Keratinocyte (primary cell): ENCODE results near the gene CASZ1. TPM values are rescaled to one million over a fixed set of nuclear protein-coding genes. Genes with fewer than 3 reads are reported as not detected.

Experiments used
- DNase-seq: peaks from one replicate; pipeline ENCODE4 v3.0.0-alpha.2; 2011; ENCODE audit warnings: low read depth, missing footprints, low spot score
- FAIRE-seq: peaks from 2 replicates; lab custom pipeline; 2011; peaks lifted over from hg19 to GRCh38; lab: Jason Lieb, UNC
- H2AFZ ChIP-seq: 2 replicates; pipeline ENCODE4 v1.6.0; 2012; ENCODE audit warnings: low read length, control low read depth, inconsistent platforms; ENCODE audit not compliant: control insufficient read depth
- H3K27ac ChIP-seq: 2 replicates; pipeline ENCODE4 v1.5.1; 2011; ENCODE audit warnings: low read length; ENCODE audit not compliant: control insufficient read depth, insufficient read depth
- H3K27me3 ChIP-seq: 3 replicates; pipeline ENCODE4 v1.6.0; 2011; ENCODE audit warnings: low read length; ENCODE audit not compliant: control insufficient read depth, insufficient read depth; ENCODE audit errors: extremely low read depth
- H3K36me3 ChIP-seq, 2 experiments: 2 replicates in 1 of 2; 3 replicates in 1 of 2; pipeline ENCODE4 v1.5.1; 2011; ENCODE audit warnings: low read length in 2 of 2, mild to moderate bottlenecking in 1 of 2; ENCODE audit not compliant: control insufficient read depth in 2 of 2, insufficient read depth in 2 of 2; ENCODE audit errors: extremely low read depth in 1 of 2
- H3K4me1 ChIP-seq: 3 replicates; pipeline ENCODE4 v1.5.1; 2011; ENCODE audit warnings: low read length; ENCODE audit not compliant: control insufficient read depth, insufficient read depth; ENCODE audit errors: extremely low read depth
- H3K4me2 ChIP-seq: 3 replicates; pipeline ENCODE4 v1.6.0; 2011; ENCODE audit warnings: low read depth, low read length; ENCODE audit not compliant: control insufficient read depth, insufficient read depth; ENCODE audit errors: extremely low read depth
- H3K4me3 ChIP-seq, 3 experiments: fragments of 200-600 bp in 1 of 3; sonication (generic) in 1 of 3; 2 replicates in 2 of 3; 3 replicates in 1 of 3; pipeline ENCODE4 v1.5.1; 2011 to 2016; ENCODE audit warnings: low read length in 3 of 3, mild to moderate bottlenecking in 3 of 3, control low read depth in 2 of 3, inconsistent platforms in 1 of 3, low read depth in 1 of 3, mixed read lengths in 1 of 3, mixed run types in 1 of 3, moderate library complexity in 1 of 3; ENCODE audit not compliant: control insufficient read depth in 2 of 3, insufficient read depth in 2 of 3; ENCODE audit errors: extremely low read depth in 1 of 3
- H3K79me2 ChIP-seq: 2 replicates; pipeline ENCODE4 v1.6.0; 2012; ENCODE audit warnings: low read length; ENCODE audit not compliant: control insufficient read depth, insufficient read depth
- H3K9ac ChIP-seq: 3 replicates; pipeline ENCODE4 v1.6.0; 2011; ENCODE audit warnings: low read length; ENCODE audit not compliant: control insufficient read depth, insufficient read depth; ENCODE audit errors: extremely low read depth
- H3K9me1 ChIP-seq: 3 replicates; pipeline ENCODE4 v1.6.0; 2011; ENCODE audit warnings: low read length; ENCODE audit not compliant: control insufficient read depth, insufficient read depth; ENCODE audit errors: extremely low read depth
- H3K9me3 ChIP-seq: 2 replicates; pipeline ENCODE4 v1.5.1; 2012; ENCODE audit warnings: low read depth, low read length; ENCODE audit not compliant: control insufficient read depth
- H4K20me1 ChIP-seq: 3 replicates; pipeline ENCODE4 v1.6.0; 2011; ENCODE audit warnings: low read length; ENCODE audit not compliant: control insufficient read depth, insufficient read depth; ENCODE audit errors: extremely low read depth
- CTCF ChIP-seq, 3 experiments: IDR thresholded peaks in 1 of 3; conservative IDR thresholded peaks in 1 of 3; optimal IDR thresholded peaks in 1 of 3; 2 replicates in 2 of 3; 3 replicates in 1 of 3; pipeline versions ENCODE3 to v1.5.1; 2011; ENCODE audit warnings: low read length in 3 of 3, mild to moderate bottlenecking in 3 of 3, moderate library complexity in 2 of 3, control low read depth in 1 of 3, inconsistent platforms in 1 of 3; ENCODE audit not compliant: insufficient read depth in 2 of 3; ENCODE audit errors: extremely low read depth in 1 of 3
- EZH2 ChIP-seq: IDR thresholded peaks from one replicate; pipeline ENCODE4 v1.6.1; 2012; ENCODE audit warnings: inconsistent platforms, mild to moderate bottlenecking, low read length, moderate library complexity
- dilution Hi-C: fragments of 300-500 bp; cut with MboI; formaldehyde crosslinking; loops from one replicate; pipeline ENCODE4 v1.7.0; 2020; ENCODE audit warnings: low sequenced_read_pairs; ENCODE audit not compliant: extremely low pct_ligation_motif_present
- polyA plus RNA-seq, 5 experiments: library from polyadenylated mRNA; depleted of rRNA in 3 of 5; stranded (reverse) in 3 of 5; stranded (forward) in 1 of 5; unstranded in 1 of 5; fragments of >200 nt; gene quantifications; 1 replicate in 1 of 5; 2 replicates in 3 of 5; 3 replicates in 1 of 5; pipeline versions ENCODE4 v1.2.1 to v1.2.3, GENCODE V29; 2011 to 2012; ENCODE audit warnings: missing spikeins in 2 of 5, low read depth in 1 of 5, low replicate concordance in 1 of 5

The CASZ1 gene
- polyA plus RNA-seq, 1 donor (not counting 4 experiments of a cell fraction or from before 2014, with no cell fraction given): 2.8 TPM

GRCh38 chr1:10650556-10651388 lies 145.7 kb downstream of the CASZ1 start:
- no peak overlapping the region for H2AFZ ChIP-seq
- H3K27ac ChIP-seq: no peak overlapping the region
- H3K4me1 ChIP-seq: peaks cover 8% of the 10 kb centered on the region
- no peaks in the 10 kb centered on the region for H3K9me1 ChIP-seq
- H3K9me3 ChIP-seq: no peaks in the 10 kb centered on the region
- FAIRE-seq (no peak), DNase-seq (no peak)
- no peaks in the 10 kb centered on the region for H4K20me1 ChIP-seq
- H3K4me3 ChIP-seq: no peak overlapping the region
- H3K9ac ChIP-seq: no peak overlapping the region
- H3K4me2 ChIP-seq: no peak overlapping the region
- H3K36me3 ChIP-seq: peaks cover 0 to 8% of the 10 kb centered on the region in 2 experiments
- H3K27me3 ChIP-seq: no peaks in the 10 kb centered on the region
- no peaks in the 10 kb centered on the region for H3K79me2 ChIP-seq
- no peak for TF ChIP-seq EZH2
- TF ChIP-seq CTCF (optimal IDR thresholded peaks at IDR 0.05 in 1 of 3, IDR thresholded peaks at IDR 0.05 in 1 of 3, conservative IDR thresholded peaks at IDR 0.05 in 1 of 3; ENCODE audit: extremely low read depth in 1 of 3, insufficient read depth in 2 of 3, low read length in 3 of 3): no peak
- dilution Hi-C loops: no loop called here

DNA sequence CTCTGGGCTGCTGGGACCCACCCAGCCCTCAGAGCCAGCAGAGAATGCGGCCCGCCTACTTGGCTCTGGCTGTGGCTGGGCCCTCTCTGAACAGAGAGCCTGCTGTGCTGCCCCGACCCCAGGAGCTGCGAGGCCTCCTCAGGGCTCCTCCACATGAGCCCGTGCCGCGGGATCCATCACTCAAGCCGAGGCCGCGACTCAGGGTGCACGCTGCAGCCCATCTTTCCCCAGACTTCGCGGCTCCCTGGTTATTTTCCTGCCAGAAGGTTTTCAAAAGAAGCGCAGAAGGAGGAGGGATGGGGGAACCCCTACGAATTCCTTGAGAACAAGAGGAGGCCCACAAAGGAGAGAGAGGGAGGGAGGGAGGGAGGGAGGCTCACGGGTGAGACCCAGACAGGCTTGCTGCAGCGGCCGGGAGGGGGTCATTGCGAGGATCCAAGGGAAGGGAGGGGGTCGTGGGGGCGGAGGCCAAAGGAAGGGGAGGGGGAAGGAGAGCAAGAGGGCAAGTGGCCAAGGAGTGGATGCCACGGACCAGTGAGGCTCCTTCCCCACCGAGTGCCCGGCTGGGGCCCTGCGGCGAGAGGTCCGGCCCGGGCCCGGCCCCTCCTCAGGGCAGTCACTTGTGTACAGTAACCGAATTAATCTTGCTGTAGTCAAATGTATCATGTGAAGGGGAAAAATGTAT lies 146.8 kb downstream of the CASZ1 start:
- Histone ChIP-seq H3K9me1 (no peaks in the 10 kb centered on the region), H3K79me2 (no peaks in the 10 kb centered on the region), H4K20me1 (no peaks in the 10 kb centered on the region), H3K4me2 (no peak overlapping the region), H3K27me3 (no peaks in the 10 kb centered on the region), H3K9me3 (no peaks in the 10 kb centered on the region), H3K9ac (no peak overlapping the region), H3K36me3 (peaks cover 0 to 10% of the 10 kb centered on the region in 2 experiments), H3K27ac (no peak overlapping the region), H2AFZ (no peak overlapping the region), H3K4me1 (peaks cover 12% of the 10 kb centered on the region), H3K4me3 (no peak overlapping the region)
- DNase-seq (no peak), FAIRE-seq (no peak)
- no peak for TF ChIP-seq EZH2
- TF ChIP-seq CTCF (optimal IDR thresholded peaks at IDR 0.05 in 1 of 3, IDR thresholded peaks at IDR 0.05 in 1 of 3, conservative IDR thresholded peaks at IDR 0.05 in 1 of 3; ENCODE audit: extremely low read depth in 1 of 3, insufficient read depth in 2 of 3, low read length in 3 of 3): no peak
- dilution Hi-C loops: no loop called here
